Right lobe of liver (tissue), 4 donors: Measurements from ENCODE around the gene SORBS2.

Source experiments
- POLR2A ChIP-seq: fragments of 450-650 bp; IDR thresholded peaks from one replicate; pipeline ENCODE4 v1.6.1; 2017; ENCODE audit warnings: antibody characterized with exemption, mild to moderate bottlenecking
- TF ChIP-seq, protein P1 (sequence below), 4 donors: fragments of 200-600 bp in 3 of 4; fragments of 450-650 bp in 1 of 4; IDR thresholded peaks; one replicate each; pipeline versions ENCODE4 v1.5.1 to v1.8.0; 2016 to 2022; ENCODE audit warnings: antibody characterized with exemption in 4 of 4, mild to moderate bottlenecking in 2 of 4
- donor health status: DM: no; HTN: no; CAD: no.
- donor health status: DM: no; HTN: no; CAD: no.
- donor health status: DM: no; HTN: yes; CAD: no.

DNA sequence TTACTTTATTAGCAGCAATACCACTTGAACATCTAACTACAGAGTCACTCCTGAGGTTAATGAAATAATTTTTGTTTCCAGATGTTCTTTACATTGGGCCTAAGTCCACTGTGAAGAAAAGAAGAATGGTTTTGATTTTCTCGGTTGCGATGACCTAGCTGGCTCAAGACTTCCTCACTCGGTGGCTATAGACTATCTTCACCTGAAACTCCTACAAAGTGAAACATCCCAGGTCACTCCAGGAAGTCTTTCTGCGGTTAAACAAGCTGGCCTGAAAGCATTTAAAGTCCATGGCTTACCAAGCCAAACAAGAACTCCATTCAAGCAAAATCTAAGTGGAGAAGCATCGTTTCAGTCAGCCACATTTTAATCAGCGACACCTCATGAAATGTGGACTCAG is 13.7 kb upstream of the SORBS2 start:
- TF ChIP-seq, protein P1, sequence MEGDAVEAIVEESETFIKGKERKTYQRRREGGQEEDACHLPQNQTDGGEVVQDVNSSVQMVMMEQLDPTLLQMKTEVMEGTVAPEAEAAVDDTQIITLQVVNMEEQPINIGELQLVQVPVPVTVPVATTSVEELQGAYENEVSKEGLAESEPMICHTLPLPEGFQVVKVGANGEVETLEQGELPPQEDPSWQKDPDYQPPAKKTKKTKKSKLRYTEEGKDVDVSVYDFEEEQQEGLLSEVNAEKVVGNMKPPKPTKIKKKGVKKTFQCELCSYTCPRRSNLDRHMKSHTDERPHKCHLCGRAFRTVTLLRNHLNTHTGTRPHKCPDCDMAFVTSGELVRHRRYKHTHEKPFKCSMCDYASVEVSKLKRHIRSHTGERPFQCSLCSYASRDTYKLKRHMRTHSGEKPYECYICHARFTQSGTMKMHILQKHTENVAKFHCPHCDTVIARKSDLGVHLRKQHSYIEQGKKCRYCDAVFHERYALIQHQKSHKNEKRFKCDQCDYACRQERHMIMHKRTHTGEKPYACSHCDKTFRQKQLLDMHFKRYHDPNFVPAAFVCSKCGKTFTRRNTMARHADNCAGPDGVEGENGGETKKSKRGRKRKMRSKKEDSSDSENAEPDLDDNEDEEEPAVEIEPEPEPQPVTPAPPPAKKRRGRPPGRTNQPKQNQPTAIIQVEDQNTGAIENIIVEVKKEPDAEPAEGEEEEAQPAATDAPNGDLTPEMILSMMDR (IDR thresholded peaks at IDR 0.05): no peak
- TF ChIP-seq POLR2A: no peak
